GM12878 (cell line): ENCODE data around the gene KIDINS220. TPM values are rescaled to one million over a fixed set of nuclear protein-coding genes. Genes with fewer than 3 reads are reported as not detected.
A peak's percentile ranks its signal among the peaks of the same experiment; 100 is the strongest.

Experiments used
- ATF7 ChIP-seq: fragments of 450-650 bp; IDR thresholded peaks from 2 replicates; pipeline ENCODE4 v1.6.1; 2016; ENCODE audit warnings: low read depth, mild to moderate bottlenecking
- BCL3 ChIP-seq: IDR thresholded peaks from 2 replicates; pipeline ENCODE4 v1.6.1; 2011; ENCODE audit warnings: borderline replicate concordance, low read depth, mild to moderate bottlenecking, moderate library complexity, low read length; ENCODE audit not compliant: insufficient read depth, poor library complexity, severe bottlenecking
- DPF2 ChIP-seq: fragments of 450-650 bp; IDR thresholded peaks from 2 replicates; pipeline ENCODE4 v1.6.1; 2017; ENCODE audit warnings: mild to moderate bottlenecking
- ETV6 ChIP-seq, 2 experiments: fragments of 450-650 bp in 1 of 2; IDR thresholded peaks in 1 of 2; conservative IDR thresholded peaks in 1 of 2; 2 replicates each; pipeline ENCODE4 v1.6.1; 2014; ENCODE audit warnings: antibody characterized with exemption in 1 of 2, borderline replicate concordance in 1 of 2, low read depth in 1 of 2, mild to moderate bottlenecking in 1 of 2, moderate library complexity in 1 of 2
- FOS ChIP-seq: IDR thresholded peaks from 3 replicates; pipeline ENCODE4 v1.6.1; 2011; ENCODE audit warnings: borderline replicate concordance; ENCODE audit not compliant: insufficient read length; ENCODE audit errors: extremely low read depth
- HDAC6 ChIP-seq: fragments of 200-600 bp; sonication (generic); IDR thresholded peaks from one replicate; pipeline ENCODE4 v1.8.0; 2017; ENCODE audit warnings: antibody characterized with exemption; ENCODE audit not compliant: unreplicated experiment
- IKZF2 ChIP-seq, 2 experiments: fragments of 450-650 bp; IDR thresholded peaks; 2 replicates each; pipeline ENCODE4 v1.6.1; 2017; ENCODE audit warnings: mild to moderate bottlenecking in 2 of 2, moderate library complexity in 2 of 2
- MTA2 ChIP-seq: fragments of 450-650 bp; IDR thresholded peaks from 2 replicates; pipeline ENCODE4 v1.6.1; 2016; ENCODE audit warnings: low read depth, mild to moderate bottlenecking, moderate library complexity
- NRF1 ChIP-seq: conservative IDR thresholded peaks from 2 replicates; pipeline ENCODE4 v1.6.1; 2011; ENCODE audit warnings: mild to moderate bottlenecking, low read depth, low read length, improper control_type of control experiment
- POLR2AphosphoS2 ChIP-seq: IDR thresholded peaks from 2 replicates; pipeline ENCODE4 v1.6.1; 2011; ENCODE audit warnings: low read depth, mild to moderate bottlenecking, low read length, improper control_type of control experiment, moderate library complexity
- RB1 ChIP-seq: fragments of 450-650 bp; formaldehyde crosslinking; IDR thresholded peaks from 2 replicates; pipeline ENCODE4 v1.6.1; 2017; ENCODE audit warnings: mild to moderate bottlenecking, borderline replicate concordance
- SIN3A ChIP-seq: IDR thresholded peaks from 2 replicates; pipeline ENCODE4 v1.6.1; 2012; ENCODE audit warnings: low read depth, low read length, improper control_type of control experiment
- SMAD1 ChIP-seq: fragments of 450-650 bp; IDR thresholded peaks from 2 replicates; pipeline ENCODE4 v1.6.1; 2018; ENCODE audit warnings: mild to moderate bottlenecking, low read depth; ENCODE audit not compliant: partially characterized antibody
- SMC3 ChIP-seq: IDR thresholded peaks from 2 replicates; pipeline ENCODE4 v1.6.1; 2011; ENCODE audit warnings: low read length, improper control_type of control experiment, borderline replicate concordance
- ZBTB33 ChIP-seq: fragments of 450-650 bp; IDR thresholded peaks from 2 replicates; pipeline ENCODE4 v1.6.1; 2017; ENCODE audit warnings: mild to moderate bottlenecking
- ZBTB40 ChIP-seq: fragments of 450-650 bp; IDR thresholded peaks from 2 replicates; pipeline ENCODE4 v1.6.1; 2016; ENCODE audit warnings: mild to moderate bottlenecking, moderate library complexity, borderline replicate concordance
- ZNF24 ChIP-seq: fragments of 450-650 bp; IDR thresholded peaks from 2 replicates; pipeline ENCODE4 v1.6.1; 2017; ENCODE audit warnings: antibody characterized with exemption, mild to moderate bottlenecking
- ZNF622 ChIP-seq: fragments of 450-650 bp; IDR thresholded peaks from 2 replicates; pipeline ENCODE4 v1.6.1; 2017; ENCODE audit warnings: mild to moderate bottlenecking, inconsistent platforms
- polyA plus RNA-seq, 11 experiments: library from polyadenylated mRNA; depleted of rRNA in 4 of 11; unstranded in 6 of 11; stranded (reverse) in 5 of 11; fragments of >200 nt; fragmentation: Nextera tagmentation in 4 of 11; fragmentation: Illumina TruSeq in 1 of 11; extraction: Ambion mirVana in 4 of 11; extraction: Trizol in 1 of 11; gene quantifications; 1 replicate in 1 of 11; 2 replicates in 10 of 11; pipeline versions ENCODE4 v1.2.1 to v1.2.3, GENCODE V29; 2011 to 2016; ENCODE audit warnings: inconsistent platforms in 2 of 11, missing spikeins in 2 of 11, low read depth in 1 of 11
- total RNA-seq, 4 experiments: library from RNA; depleted of rRNA in 3 of 4; stranded (reverse); fragments of >200 nt in 3 of 4; fragmentation: Illumina TruSeq in 1 of 4; extraction: Trizol in 1 of 4; gene quantifications; 2 replicates each; pipeline versions ENCODE4 v1.2.1 to v1.2.3, GENCODE V29; 2013 to 2021

KIDINS220 gene
- total and polyA plus RNA-seq, 10 of the 15 experiments (the other 5 are each of a cell fraction or from before 2014, with no cell fraction given): 6.0 to 31.2 (median 16.0) TPM

- TF ChIP-seq BCL3 (peak; percentile 52), SMAD1 (peak; percentile 98), ZNF622 (no peak), FOS (peak; percentile 54), ZBTB33 (0 out of 2 replicates have a peak, but pooled peaks have one; percentile 12), RB1 (peak; percentile 88; the same call in 1 of the 2 replicates), SMC3 (no peak), IKZF2 (IDR thresholded peaks at IDR 0.05) (peak; percentile 62 to 72), DPF2 (peak; percentile 98), ZBTB40 (no peak), SIN3A (0 out of 2 replicates have a peak, but pooled peaks have one; percentile 22), ETV6 (conservative IDR thresholded peaks at IDR 0.05 in 1 of 2, IDR thresholded peaks at IDR 0.05 in 1 of 2; ENCODE audit: borderline replicate concordance in 1 of 2, low read depth in 1 of 2) (no peak), NRF1 (no peak), MTA2 (no peak), POLR2AphosphoS2 (peak; percentile 99), ZNF24 (peak; percentile 74; the same call in 1 of the 2 replicates), ATF7 (peak; percentile 49; the same call in 1 of the 2 replicates), HDAC6 (no peak)
Measured at GRCh38 chr2:8681786-8682692, 155.4 kb downstream of the KIDINS220 start, which contains the start of gene ID2 (continued).
